HL-60 (cell line): Measurements from ENCODE around the gene IGSF9B.

ENCODE experiments used
- DNase-seq, 2 experiments: peaks; one replicate each; pipeline ENCODE4 v3.0.0-alpha.2; 2010 to 2020; ENCODE audit warnings: low read depth in 1 of 2, low spot score in 1 of 2
- H3K27ac ChIP-seq: fragments of 250-450 bp; sonication (Bioruptor Pico); replicated peaks from 2 replicates; pipeline ENCODE4 v1.5.1; 2020; ENCODE audit warnings: mild to moderate bottlenecking, moderate library complexity
- H3K27me3 ChIP-seq: fragments of 250-450 bp; sonication (Bioruptor Pico); 2 replicates; pipeline ENCODE4 v1.5.1; 2021; ENCODE audit warnings: mild to moderate bottlenecking, moderate library complexity; ENCODE audit not compliant: insufficient read depth, poor library complexity, severe bottlenecking
- H3K4me3 ChIP-seq: replicated peaks from 2 replicates; pipeline ENCODE4 v1.5.1; 2011; ENCODE audit warnings: mild to moderate bottlenecking, control low read depth, low read length; ENCODE audit not compliant: insufficient read depth
- CTCF ChIP-seq: IDR thresholded peaks from one replicate; pipeline ENCODE4 v1.5.1; 2011; ENCODE audit warnings: low read length, control low read depth, inconsistent platforms; ENCODE audit not compliant: insufficient read depth
- GABPA ChIP-seq: IDR thresholded peaks from 2 replicates; pipeline ENCODE4 v1.6.1; 2012; ENCODE audit warnings: low read depth
- POLR2AphosphoS5 ChIP-seq: IDR thresholded peaks from 2 replicates; pipeline ENCODE4 v1.6.1; 2012; ENCODE audit warnings: low read depth
- SPI1 ChIP-seq: IDR thresholded peaks from 2 replicates; pipeline ENCODE4 v1.6.1; 2012; ENCODE audit warnings: low read depth, mild to moderate bottlenecking, borderline replicate concordance
- TF ChIP-seq, protein P1 (sequence below): IDR thresholded peaks from 2 replicates; pipeline ENCODE4 v1.6.1; 2012; ENCODE audit warnings: low read depth; ENCODE audit not compliant: insufficient replicate concordance

Gene IGSF9B

GRCh38 chr11:133943950-133944698 is 12.6 kb downstream of the IGSF9B start:
- H3K27me3 ChIP-seq, result no peaks in the 10 kb centered on the region
- no peak for DNase-seq

GRCh38 chr11:133942577-133942976 is 14.2 kb downstream of the IGSF9B start:
- Histone ChIP-seq H3K4me3 (no peak overlapping the region), H3K27ac (no peak overlapping the region), H3K27me3 (no peaks in the 10 kb centered on the region)
- DNase-seq, result no peak
- TF ChIP-seq, protein P1, sequence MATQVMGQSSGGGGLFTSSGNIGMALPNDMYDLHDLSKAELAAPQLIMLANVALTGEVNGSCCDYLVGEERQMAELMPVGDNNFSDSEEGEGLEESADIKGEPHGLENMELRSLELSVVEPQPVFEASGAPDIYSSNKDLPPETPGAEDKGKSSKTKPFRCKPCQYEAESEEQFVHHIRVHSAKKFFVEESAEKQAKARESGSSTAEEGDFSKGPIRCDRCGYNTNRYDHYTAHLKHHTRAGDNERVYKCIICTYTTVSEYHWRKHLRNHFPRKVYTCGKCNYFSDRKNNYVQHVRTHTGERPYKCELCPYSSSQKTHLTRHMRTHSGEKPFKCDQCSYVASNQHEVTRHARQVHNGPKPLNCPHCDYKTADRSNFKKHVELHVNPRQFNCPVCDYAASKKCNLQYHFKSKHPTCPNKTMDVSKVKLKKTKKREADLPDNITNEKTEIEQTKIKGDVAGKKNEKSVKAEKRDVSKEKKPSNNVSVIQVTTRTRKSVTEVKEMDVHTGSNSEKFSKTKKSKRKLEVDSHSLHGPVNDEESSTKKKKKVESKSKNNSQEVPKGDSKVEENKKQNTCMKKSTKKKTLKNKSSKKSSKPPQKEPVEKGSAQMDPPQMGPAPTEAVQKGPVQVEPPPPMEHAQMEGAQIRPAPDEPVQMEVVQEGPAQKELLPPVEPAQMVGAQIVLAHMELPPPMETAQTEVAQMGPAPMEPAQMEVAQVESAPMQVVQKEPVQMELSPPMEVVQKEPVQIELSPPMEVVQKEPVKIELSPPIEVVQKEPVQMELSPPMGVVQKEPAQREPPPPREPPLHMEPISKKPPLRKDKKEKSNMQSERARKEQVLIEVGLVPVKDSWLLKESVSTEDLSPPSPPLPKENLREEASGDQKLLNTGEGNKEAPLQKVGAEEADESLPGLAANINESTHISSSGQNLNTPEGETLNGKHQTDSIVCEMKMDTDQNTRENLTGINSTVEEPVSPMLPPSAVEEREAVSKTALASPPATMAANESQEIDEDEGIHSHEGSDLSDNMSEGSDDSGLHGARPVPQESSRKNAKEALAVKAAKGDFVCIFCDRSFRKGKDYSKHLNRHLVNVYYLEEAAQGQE, result no peak
- TF ChIP-seq POLR2AphosphoS5, result no peak
- TF ChIP-seq GABPA, result no peak
- no peak for TF ChIP-seq SPI1
- TF ChIP-seq CTCF, result no peak

More at GRCh38 chr11:133943950-133944698, 12.6 kb downstream of the IGSF9B start:
- H3K27ac ChIP-seq, result no peak overlapping the region
- no peak overlapping the region for H3K4me3 ChIP-seq
- TF ChIP-seq GABPA (no peak), SPI1 (no peak), POLR2AphosphoS5 (no peak), CTCF (no peak)
- TF ChIP-seq, protein P1, result no peak

GRCh38 chr11:133941546-133941945 is 15.2 kb downstream of the IGSF9B start:
- TF ChIP-seq CTCF (no peak), GABPA (no peak), SPI1 (no peak), POLR2AphosphoS5 (no peak)
- TF ChIP-seq, protein P1, result no peak
- no peak for DNase-seq

More at GRCh38 chr11:133941546-133941945, 15.2 kb downstream of the IGSF9B start:
- Histone ChIP-seq H3K27me3 (no peaks in the 10 kb centered on the region), H3K4me3 (no peak overlapping the region), H3K27ac (no peak overlapping the region)
